Thymus (tissue), 11 donors: ENCODE data around the gene HAAO. TPM values are rescaled to one million over a fixed set of nuclear protein-coding genes. Genes with fewer than 3 reads are reported as not detected.

ENCODE experiments used
- DNase-seq, 9 donors: peaks; one replicate each; pipeline ENCODE4 v3.0.0-alpha.2; 2013; ENCODE audit warnings: low spot score in 9 of 9, low read depth in 6 of 9, missing footprints in 1 of 9
- H3K27ac ChIP-seq, 2 donors: one replicate each; pipeline ENCODE4 v1.5.1; 2013; ENCODE audit warnings: control low read depth in 1 of 2, low read depth in 1 of 2, low read length in 1 of 2, mild to moderate bottlenecking in 1 of 2, moderate library complexity in 1 of 2
- H3K27me3 ChIP-seq, 2 donors: one replicate each; pipeline ENCODE4 v1.5.1; 2013; ENCODE audit warnings: low read length in 1 of 2; ENCODE audit not compliant: control insufficient read depth in 2 of 2, insufficient read depth in 1 of 2
- H3K36me3 ChIP-seq, 2 donors: one replicate each; pipeline ENCODE4 v1.5.1; 2013; ENCODE audit warnings: low read length in 1 of 2, mild to moderate bottlenecking in 1 of 2, moderate library complexity in 1 of 2; ENCODE audit not compliant: control insufficient read depth in 2 of 2, insufficient read depth in 2 of 2
- H3K4me1 ChIP-seq, 2 donors: one replicate each; pipeline ENCODE4 v1.5.1; 2013; ENCODE audit warnings: low read length in 2 of 2; ENCODE audit not compliant: control insufficient read depth in 2 of 2, insufficient read depth in 2 of 2
- H3K4me3 ChIP-seq, 2 donors: one replicate each; pipeline ENCODE4 v1.5.1; 2013; ENCODE audit warnings: low read length in 2 of 2, control low read depth in 1 of 2, mild to moderate bottlenecking in 1 of 2
- H3K9me3 ChIP-seq, 2 donors: one replicate each; pipeline ENCODE4 v1.5.1; 2013; ENCODE audit warnings: low read length in 1 of 2, mild to moderate bottlenecking in 1 of 2; ENCODE audit not compliant: control insufficient read depth in 2 of 2, insufficient read depth in 1 of 2
- WGBS: extraction: QIAGEN DNeasy Blood & Tissue Kit; methylation state at CpG from one replicate; pipeline ENCODE4 v1.1.7; 2013; 5-methylcytosine and 5-hydroxymethylcytosine counted together
- polyA plus RNA-seq: library from polyadenylated mRNA; stranded (reverse); fragments of 200-250 nt; gene quantifications from one replicate; pipeline ENCODE4 v1.2.3, GENCODE V29; 2013
- total RNA-seq: library from RNA; stranded (reverse); fragments of 120-200 nt; gene quantifications from one replicate; pipeline ENCODE4 v1.2.4, GENCODE V29; 2013
- donor health status: healthy.

Gene HAAO
- total and polyA plus RNA-seq, 2 donors: 4.6 to 6.2 TPM

- DNase-seq: peak in 1 of 9 donors; percentile 34
- peaks cover 8 to 20% of the 10 kb centered on the region in 2 donors for H3K4me1 ChIP-seq
- no peak overlapping the region for H3K4me3 ChIP-seq
- H3K27ac ChIP-seq: no peak overlapping the region
- 42% methylated on average over 11 of the region's 11 CpGs for WGBS
- H3K9me3 ChIP-seq: peaks cover 0 to 2% of the 10 kb centered on the region in 2 donors
- H3K27me3 ChIP-seq: no peaks in the 10 kb centered on the region
- no peaks in the 10 kb centered on the region for H3K36me3 ChIP-seq
Observed at GRCh38 chr2:42823744-42824453, 31.5 kb upstream of the HAAO start.

DNA sequence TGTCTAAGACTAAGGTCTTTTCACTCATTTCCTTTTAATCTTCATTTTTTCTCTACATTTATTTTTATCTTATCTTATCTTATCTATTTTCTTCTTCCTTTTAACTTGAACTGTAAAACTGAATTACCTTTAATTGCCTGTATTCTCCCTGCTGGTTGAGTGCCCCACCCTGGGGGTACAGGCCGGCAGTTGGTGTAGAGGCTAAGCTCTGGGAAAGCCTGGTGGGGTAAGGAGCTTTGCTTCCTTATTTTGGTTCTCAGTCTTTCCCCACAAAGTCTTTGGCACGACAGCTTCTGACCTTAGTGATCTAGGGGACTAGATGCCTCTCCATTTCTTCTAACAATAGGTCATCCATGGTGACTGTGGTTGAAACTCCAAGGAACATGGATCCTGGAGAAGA, 26.8 kb upstream of the HAAO start:
- Histone ChIP-seq H3K36me3 (no peaks in the 10 kb centered on the region), H3K4me3 (no peak overlapping the region), H3K4me1 (peaks cover 5 to 6% of the 10 kb centered on the region in 2 donors), H3K27me3 (no peaks in the 10 kb centered on the region), H3K27ac (no peak overlapping the region), H3K9me3 (peaks cover 0 to 2% of the 10 kb centered on the region in 2 donors)
- no peak for DNase-seq
- WGBS: 91% methylated on average over 2 of the region's 2 CpGs

DNA sequence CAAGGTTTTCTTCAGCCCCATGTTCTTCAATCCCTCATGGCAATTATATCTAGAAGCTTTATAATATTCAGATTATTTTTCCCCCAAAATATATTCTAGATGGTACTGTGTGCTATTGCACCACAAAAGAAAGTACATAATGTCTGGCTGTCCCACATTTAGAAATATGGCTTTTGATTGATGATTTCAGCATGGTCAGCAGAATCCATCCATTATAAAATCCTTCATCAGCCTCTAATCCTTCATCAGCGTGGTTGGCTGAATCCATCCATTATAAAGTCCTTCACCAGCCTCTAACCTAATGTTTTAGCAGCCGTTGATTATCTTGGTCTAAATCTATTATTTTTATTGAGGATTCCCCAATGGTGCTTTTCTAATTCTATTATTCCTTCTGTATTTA, 23.3 kb upstream of the HAAO start:
- 48% methylated on average over 2 of the region's 2 CpGs for WGBS
- H3K27ac ChIP-seq: no peak overlapping the region
- peaks cover 5 to 13% of the 10 kb centered on the region in 2 donors for H3K4me1 ChIP-seq
- no peaks in the 10 kb centered on the region for H3K36me3 ChIP-seq
- H3K27me3 ChIP-seq: no peaks in the 10 kb centered on the region
- H3K9me3 ChIP-seq: peaks cover 0 to 2% of the 10 kb centered on the region in 2 donors
- no peak for DNase-seq
- H3K4me3 ChIP-seq: no peak overlapping the region

- DNase-seq: no peak
- H3K36me3 ChIP-seq: no peaks in the 10 kb centered on the region
- WGBS: 93% methylated on average over 2 of the region's 2 CpGs
Observed at GRCh38 chr2:42813763-42814162, 21.4 kb upstream of the HAAO start.

DNA sequence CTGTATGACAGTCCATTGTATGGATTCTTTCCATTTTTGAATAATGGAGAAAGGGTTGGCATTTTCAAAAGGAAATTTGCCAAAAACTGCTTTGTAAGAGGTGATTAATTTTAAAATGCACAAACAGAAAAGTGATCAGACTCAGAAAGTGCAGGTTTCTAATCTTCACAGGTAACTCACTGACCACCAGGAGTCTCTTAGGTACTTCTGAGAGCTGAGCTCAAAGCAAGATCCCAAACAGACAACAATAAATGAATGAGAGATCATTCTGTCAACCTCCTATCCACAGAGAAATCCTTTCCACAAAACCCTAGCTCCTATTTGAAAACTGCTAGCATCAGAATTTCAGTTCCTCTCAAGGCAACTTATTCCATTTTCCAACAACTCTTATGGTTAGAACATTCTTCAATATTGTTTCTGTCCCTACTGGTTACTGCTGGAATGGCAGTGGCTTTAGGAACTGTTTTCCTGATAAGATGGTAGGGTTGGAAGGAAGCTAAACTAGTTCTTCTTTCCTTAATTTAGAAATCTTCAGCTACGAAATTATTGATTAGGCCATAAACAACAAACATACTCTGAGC, 20.6 kb upstream of the HAAO start:
- peak in 1 of 9 donors; percentile 33 for DNase-seq
- H3K4me3 ChIP-seq: no peak overlapping the region
- H3K27ac ChIP-seq: no peak overlapping the region
- no peaks in the 10 kb centered on the region for H3K36me3 ChIP-seq
- peaks cover 5 to 23% of the 10 kb centered on the region in 2 donors for H3K4me1 ChIP-seq
- 0% methylated on average over 1 of the region's 1 CpG for WGBS
- peaks cover 0 to 3% of the 10 kb centered on the region in 2 donors for H3K27me3 ChIP-seq
- H3K9me3 ChIP-seq: no peaks in the 10 kb centered on the region

More at GRCh38 chr2:42813763-42814162, 21.4 kb upstream of the HAAO start:
- H3K4me3 ChIP-seq: no peak overlapping the region
- peaks cover 5 to 23% of the 10 kb centered on the region in 2 donors for H3K4me1 ChIP-seq
- H3K9me3 ChIP-seq: no peaks in the 10 kb centered on the region
- no peak overlapping the region for H3K27ac ChIP-seq
- peaks cover 0 to 3% of the 10 kb centered on the region in 2 donors for H3K27me3 ChIP-seq

- Histone ChIP-seq H3K4me3 (peak overlapping the region; percentile 65 to 69), H3K27ac (peak overlapping the region; percentile 94 to 98), H3K4me1 (peaks cover 5 to 23% of the 10 kb centered on the region in 2 donors), H3K9me3 (no peaks in the 10 kb centered on the region), H3K36me3 (no peaks in the 10 kb centered on the region), H3K27me3 (peaks cover 0 to 3% of the 10 kb centered on the region in 2 donors)
- DNase-seq: peak in 7 of 9 donors; percentile 36 to 74 (median 44)
- under 1% methylated on average over 51 of the region's 51 CpGs for WGBS
Observed at GRCh38 chr2:42810971-42811811, 18.8 kb upstream of the HAAO start.

DNA sequence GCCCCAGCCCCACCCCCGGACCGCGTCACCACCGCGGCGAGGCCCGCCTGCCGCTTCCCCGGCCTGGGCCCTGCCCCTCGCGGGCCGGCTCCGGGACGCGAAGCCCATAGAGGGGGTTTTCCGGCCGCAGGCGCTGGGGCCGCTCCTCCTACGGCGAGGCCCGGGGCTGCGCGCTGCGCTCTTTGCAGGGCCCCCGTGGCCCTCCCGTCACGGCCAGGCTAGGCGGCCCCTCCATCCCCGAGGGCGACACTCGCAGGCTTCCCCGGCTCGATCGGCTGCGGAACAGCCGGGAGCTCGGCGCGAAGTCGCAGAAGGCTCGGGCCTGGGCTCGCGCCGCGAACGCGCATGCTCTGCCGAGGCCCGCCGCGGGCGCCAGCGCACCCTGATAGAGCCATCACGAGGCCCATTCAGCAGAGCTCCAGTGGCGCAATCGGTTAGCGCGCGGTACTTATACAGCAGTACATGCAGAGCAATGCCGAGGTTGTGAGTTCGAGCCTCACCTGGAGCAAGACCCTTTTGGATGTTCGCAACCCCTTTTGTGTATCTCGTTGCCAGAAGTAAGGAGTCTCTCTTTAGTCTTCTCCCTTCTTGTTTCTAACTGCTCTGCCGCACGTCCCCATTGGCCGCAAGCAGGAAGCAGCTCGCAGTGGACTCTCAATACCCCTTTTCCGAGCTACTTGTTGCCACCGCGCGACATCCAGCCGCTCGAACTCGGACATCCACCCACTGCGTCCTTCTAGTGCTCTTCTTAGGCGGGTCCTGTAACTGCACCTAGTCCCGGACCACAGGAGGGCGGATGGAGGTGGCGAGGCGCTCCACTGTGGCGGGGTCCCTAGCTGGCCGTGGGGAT, 18.0 kb upstream of the HAAO start:
- H3K36me3 ChIP-seq: no peaks in the 10 kb centered on the region
- DNase-seq: peak; percentile 86 to 98 (median 94)
- H3K27me3 ChIP-seq: peaks cover 0 to 3% of the 10 kb centered on the region in 2 donors
- no peaks in the 10 kb centered on the region for H3K9me3 ChIP-seq
- peak overlapping the region; percentile 94 to 98 for H3K27ac ChIP-seq
- under 1% methylated on average over 83 of the region's 83 CpGs for WGBS
- H3K4me1 ChIP-seq: peaks cover 5 to 23% of the 10 kb centered on the region in 2 donors
- H3K4me3 ChIP-seq: peak overlapping the region; percentile 65 to 69

DNA sequence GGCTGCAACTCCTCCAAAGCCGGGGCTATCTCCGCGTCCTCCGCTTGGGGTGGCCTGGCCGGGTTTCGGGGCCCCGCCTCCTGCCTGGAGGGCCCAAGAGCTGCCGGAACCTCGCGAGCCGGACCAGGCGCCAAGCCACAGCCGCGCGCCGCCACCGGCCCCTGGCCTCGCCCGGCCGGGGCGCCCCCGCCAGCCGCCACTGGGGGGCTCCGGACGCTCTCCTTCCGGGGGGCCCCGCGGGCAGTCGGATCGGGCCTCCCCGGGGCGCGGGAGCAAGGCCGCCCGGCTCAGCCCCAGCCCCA, 17.4 kb upstream of the HAAO start:
- H3K27me3 ChIP-seq: peaks cover 0 to 3% of the 10 kb centered on the region in 2 donors
- peak overlapping the region; percentile 37 to 65 for H3K4me3 ChIP-seq
- DNase-seq: peak in 1 of 9 donors; percentile 59
- H3K9me3 ChIP-seq: no peaks in the 10 kb centered on the region
- peak overlapping the region; percentile 39 to 98 for H3K27ac ChIP-seq
- WGBS: under 1% methylated on average over 35 of the region's 35 CpGs
- H3K4me1 ChIP-seq: peaks cover 5 to 23% of the 10 kb centered on the region in 2 donors
- H3K36me3 ChIP-seq: no peaks in the 10 kb centered on the region
